Stomach (tissue), 9 donors: ENCODE measurements around the gene PARL. TPM values are rescaled to one million over a fixed set of nuclear protein-coding genes. Genes with fewer than 3 reads are reported as not detected.

Experiments
- DNase-seq, 2 donors: peaks; one replicate each; pipeline versions ENCODE4 v3.0.0 to v3.0.0-alpha.2; 2013 to 2019
- H3K27ac ChIP-seq, 5 donors: fragments of 200-600 bp in 4 of 5; sonication (generic) in 4 of 5; one replicate each; pipeline ENCODE4 v1.5.1; 2013 to 2019; ENCODE audit warnings: mild to moderate bottlenecking in 1 of 5, moderate library complexity in 1 of 5
- H3K27me3 ChIP-seq, 3 donors: fragments of 200-600 bp; sonication (generic); one replicate each; pipeline ENCODE4 v1.5.1; 2017 to 2019; ENCODE audit warnings: mixed run types in 1 of 3
- H3K36me3 ChIP-seq, 4 donors: fragments of 200-600 bp; sonication (generic); 1 replicate in 3 of 4; 2 replicates in 1 of 4; pipeline ENCODE4 v1.5.1; 2016 to 2019
- H3K4me1 ChIP-seq, 4 donors: fragments of 200-600 bp; sonication (generic); one replicate each; pipeline ENCODE4 v1.5.1; 2016 to 2019
- H3K4me3 ChIP-seq, 4 donors: fragments of 200-600 bp; sonication (generic) in 3 of 4; one replicate each; pipeline ENCODE4 v1.5.1; 2016 to 2019; ENCODE audit warnings: mild to moderate bottlenecking in 1 of 4
- H3K9me3 ChIP-seq, 4 donors: fragments of 200-600 bp; sonication (generic); one replicate each; pipeline ENCODE4 v1.5.1; 2016 to 2019
- CTCF ChIP-seq, 7 experiments: fragments of 450-650 bp in 4 of 7; fragments of 200-600 bp in 3 of 7; sonication (generic) in 3 of 7; IDR thresholded peaks; one replicate each; pipeline ENCODE4 v1.5.1; 2016 to 2019; ENCODE audit warnings: antibody characterized with exemption in 7 of 7, control low read depth in 2 of 7, mild to moderate bottlenecking in 1 of 7
- EP300 ChIP-seq: sonication (generic); formaldehyde crosslinking; IDR thresholded peaks from one replicate; pipeline ENCODE4 v1.6.1; 2017; ENCODE audit warnings: antibody characterized with exemption
- POLR2A ChIP-seq, 4 donors: fragments of 450-650 bp; IDR thresholded peaks; one replicate each; pipeline ENCODE4 v1.6.1; 2016; ENCODE audit warnings: antibody characterized with exemption in 4 of 4, control low read depth in 2 of 4, mild to moderate bottlenecking in 1 of 4, moderate library complexity in 1 of 4
- POLR2AphosphoS5 ChIP-seq, 3 donors: sonication (generic); formaldehyde crosslinking; IDR thresholded peaks; one replicate each; pipeline ENCODE4 v1.6.1; 2016; ENCODE audit warnings: antibody characterized with exemption in 3 of 3
- WGBS, 5 donors: extraction: QIAGEN DNeasy Blood & Tissue Kit in 3 of 5; methylation state at CpG; one replicate each; pipeline versions ENCODE4 v1.1.5 to v1.1.7; 2013 to 2018; 5-methylcytosine and 5-hydroxymethylcytosine counted together
- intact Hi-C: fragments of 100-400 bp; cut with DNase I; formaldehyde crosslinking; loops from one replicate; pipeline ENCODE4 v1.15.1; 2023; ENCODE audit warnings: low total_unique reads
- polyA plus RNA-seq, 3 donors: library from polyadenylated mRNA; stranded (reverse); fragments of 200-250 nt; gene quantifications; one replicate each; pipeline ENCODE4 v1.2.3, GENCODE V29; 2013
- total RNA-seq, 5 donors: library from RNA; depleted of rRNA; stranded (reverse); fragments of >200 nt; gene quantifications; one replicate each; pipeline versions ENCODE4 v1.1.0 to v1.2.3, GENCODE V29; 2014 to 2016
- donor health status: healthy with polysubstance abuse.
- donor health status: Bipolar disorder and iron deficiency.
- donor health status: healthy.

The PARL gene
- total and polyA plus RNA-seq, 8 donors = 54.3 to 116 (median 85.0) TPM

- Histone ChIP-seq H3K4me3 (no peak overlapping the region), H3K36me3 (peaks cover 0 to 16% (median 10%) of the 10 kb centered on the region in 4 donors), H3K27me3 (no peaks in the 10 kb centered on the region), H3K4me1 (peaks cover 9 to 69% (median 33%) of the 10 kb centered on the region in 4 donors), H3K9me3 (no peaks in the 10 kb centered on the region), H3K27ac (no peak overlapping the region)
- intact Hi-C loops = no loop called here
- no peak for TF ChIP-seq POLR2A (IDR thresholded peaks at IDR 0.05)
- DNase-seq = no peak
- WGBS, 5 donors = 48 to 63% (median 58%) methylated on average over 3 of the region's 3 CpGs
These were observed 10.8 kb downstream of the PARL start for GRCh38 chr3:183873914-183874313.

DNA sequence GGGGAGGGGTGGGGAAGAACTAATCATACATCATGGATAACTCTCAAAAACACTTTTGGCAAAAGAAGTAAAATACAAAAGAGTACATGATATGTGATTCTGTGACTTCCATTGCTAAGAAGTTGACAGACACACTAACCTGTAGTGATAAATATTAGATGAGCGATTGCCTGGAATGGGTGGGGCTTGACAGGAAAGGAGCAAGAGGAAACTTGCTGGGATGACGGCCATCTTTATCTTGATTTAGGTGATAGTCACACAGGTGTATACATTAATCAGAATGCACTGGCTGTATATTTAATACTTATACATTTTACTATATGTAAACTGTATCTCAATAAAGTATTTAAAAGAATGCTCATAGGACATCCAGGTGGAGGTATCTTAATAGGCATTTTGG lies 13.1 kb downstream of the PARL start:
- no peak overlapping the region for H3K4me3 ChIP-seq
- intact Hi-C loops = no loop called here
- H3K9me3 ChIP-seq = no peaks in the 10 kb centered on the region
- H3K4me1 ChIP-seq = peaks cover 9 to 55% (median 33%) of the 10 kb centered on the region in 4 donors
- TF ChIP-seq EP300 (no peak), CTCF (IDR thresholded peaks at IDR 0.05) (no peak), POLR2AphosphoS5 (IDR thresholded peaks at IDR 0.05) (no peak), POLR2A (IDR thresholded peaks at IDR 0.05) (no peak)
- DNase-seq = no peak
- 46 to 74% (median 53%) methylated on average over 2 of the region's 2 CpGs for WGBS, 5 donors
- H3K27ac ChIP-seq = no peak overlapping the region
- H3K36me3 ChIP-seq = peaks cover 7 to 19% (median 14%) of the 10 kb centered on the region in 4 donors
- H3K27me3 ChIP-seq = no peaks in the 10 kb centered on the region

- intact Hi-C loops = no loop called here
- Histone ChIP-seq H3K27ac (no peak overlapping the region), H3K27me3 (no peaks in the 10 kb centered on the region), H3K9me3 (no peaks in the 10 kb centered on the region), H3K4me1 (peaks cover 9 to 48% (median 31%) of the 10 kb centered on the region in 4 donors), H3K4me3 (no peak overlapping the region), H3K36me3 (peaks cover 14 to 29% (median 24%) of the 10 kb centered on the region in 4 donors)
- no peak for DNase-seq
- no peak for TF ChIP-seq CTCF (IDR thresholded peaks at IDR 0.05)
- TF ChIP-seq POLR2A (IDR thresholded peaks at IDR 0.05) = no peak
- no peak for TF ChIP-seq EP300
- 87 to 92% (median 90%) methylated on average over 3 of the region's 3 CpGs for WGBS, 5 donors
These were observed 14.1 kb downstream of the PARL start for GRCh38 chr3:183870563-183870962.

GRCh38 chr3:183868796-183869195 lies 15.9 kb downstream of the PARL start:
- Histone ChIP-seq H3K4me1 (peaks cover 7 to 30% (median 20%) of the 10 kb centered on the region in 4 donors), H3K27me3 (no peaks in the 10 kb centered on the region), H3K9me3 (no peaks in the 10 kb centered on the region), H3K36me3 (peaks cover 24 to 46% (median 41%) of the 10 kb centered on the region in 4 donors), H3K27ac (no peak overlapping the region), H3K4me3 (no peak overlapping the region)
- DNase-seq = no peak
- intact Hi-C loops = no loop called here
- TF ChIP-seq POLR2A (IDR thresholded peaks at IDR 0.05) (no peak), EP300 (no peak), POLR2AphosphoS5 (IDR thresholded peaks at IDR 0.05) (no peak), CTCF (IDR thresholded peaks at IDR 0.05) (no peak)
- 80 to 91% (median 85%) methylated on average over 1 of the region's 1 CpG for WGBS, 5 donors

- Histone ChIP-seq H3K27me3 (no peaks in the 10 kb centered on the region), H3K27ac (no peak overlapping the region), H3K4me3 (no peak overlapping the region), H3K4me1 (no peaks in the 10 kb centered on the region), H3K9me3 (no peaks in the 10 kb centered on the region), H3K36me3 (peaks cover 45 to 100% (median 100%) of the 10 kb centered on the region in 4 donors)
- no peak for DNase-seq
- intact Hi-C loops = no loop called here
- TF ChIP-seq CTCF (IDR thresholded peaks at IDR 0.05) (no peak), EP300 (no peak), POLR2AphosphoS5 (IDR thresholded peaks at IDR 0.05) (no peak), POLR2A (IDR thresholded peaks at IDR 0.05) (no peak)
- 87 to 95% (median 90%) methylated on average over 4 of the region's 4 CpGs for WGBS, 5 donors
These were observed 22.1 kb downstream of the PARL start for GRCh38 chr3:183862610-183863009.
